Stimulated activated CD8-positive, alpha-beta memory T cell treated with anti-CD3 and anti-CD28 coated beads, Interleukin-12 subunit alpha, Interleukin-12 subunit beta, amount 100 ng/mL, for 24 hours (primary cell): Measurements from ENCODE around the gene SFRP4.
"Not testable (repeated sequence)": the region's sequence is repeated elsewhere in the genome, so short reads cannot be mapped to it uniquely, and the experiment has no call there.

Source experiments
- DNase-seq: peaks from one replicate; pipeline ENCODE4 v3.0.0-alpha.2; 2020; ENCODE audit errors: extremely low read depth

The SFRP4 gene

GRCh38 chr7:37916673-37917660 lies at the start of gene SFRP4:
Gene SFRP4 (minus strand): TSS chr7:37916817. CDS start chr7:37916537, 280 bp downstream.
- no peak for DNase-seq

GRCh38 chr7:37964196-37964595 lies 47.6 kb upstream of the SFRP4 start:
- no peak for DNase-seq

- DNase-seq: no peak
These were observed 44.6 kb upstream of the SFRP4 start for GRCh38 chr7:37961251-37961650.

GRCh38 chr7:37960483-37960882 lies 43.9 kb upstream of the SFRP4 start:
- no peak for DNase-seq

GRCh38 chr7:37957221-37957970 lies 40.8 kb upstream of the SFRP4 start:
- DNase-seq: no peak

GRCh38 chr7:37956791-37957190 lies 40.2 kb upstream of the SFRP4 start:
- no peak for DNase-seq

GRCh38 chr7:37954217-37954616 lies 37.6 kb upstream of the SFRP4 start:
- not testable (repeated sequence) for DNase-seq

GRCh38 chr7:37952240-37952639 lies 35.6 kb upstream of the SFRP4 start:
- no peak for DNase-seq

- DNase-seq: no peak
These were observed 31.3 kb upstream of the SFRP4 start for GRCh38 chr7:37947941-37948210.

GRCh38 chr7:37947138-37947940 lies 30.7 kb upstream of the SFRP4 start:
- DNase-seq: no peak

GRCh38 chr7:37945336-37945735 lies 28.7 kb upstream of the SFRP4 start:
- no peak for DNase-seq

- no peak for DNase-seq
These were observed 28.1 kb upstream of the SFRP4 start for GRCh38 chr7:37944737-37945054.

GRCh38 chr7:37943905-37944736 lies 27.5 kb upstream of the SFRP4 start:
- DNase-seq: no peak

- no peak for DNase-seq
These were observed 26.5 kb upstream of the SFRP4 start for GRCh38 chr7:37942934-37943610.

- no peak for DNase-seq
These were observed 16.5 kb upstream of the SFRP4 start for GRCh38 chr7:37933018-37933566.

- no peak for DNase-seq
These were observed 15.9 kb upstream of the SFRP4 start for GRCh38 chr7:37932543-37932942.

GRCh38 chr7:37930226-37930948 lies 13.8 kb upstream of the SFRP4 start:
- no peak for DNase-seq

GRCh38 chr7:37928878-37929277 lies 12.3 kb upstream of the SFRP4 start:
- no peak for DNase-seq

- DNase-seq: no peak
These were observed 11.3 kb upstream of the SFRP4 start for GRCh38 chr7:37927773-37928444.
